Keratinocyte (primary cell): Measurements from ENCODE around the gene LSM4.
A peak's percentile ranks its signal among the peaks of the same experiment; 100 is the strongest.

Source experiments
- EZH2 ChIP-seq: IDR thresholded peaks from one replicate; pipeline ENCODE4 v1.6.1; 2012; ENCODE audit warnings: inconsistent platforms, mild to moderate bottlenecking, low read length, moderate library complexity
- TF ChIP-seq, protein P1 (sequence below), 3 experiments: IDR thresholded peaks in 1 of 3; conservative IDR thresholded peaks in 1 of 3; optimal IDR thresholded peaks in 1 of 3; 2 replicates in 2 of 3; 3 replicates in 1 of 3; pipeline versions ENCODE3 to v1.5.1; 2011; ENCODE audit warnings: low read length in 3 of 3, mild to moderate bottlenecking in 3 of 3, moderate library complexity in 2 of 3, control low read depth in 1 of 3, inconsistent platforms in 1 of 3; ENCODE audit not compliant: insufficient read depth in 2 of 3; ENCODE audit errors: extremely low read depth in 1 of 3

DNA sequence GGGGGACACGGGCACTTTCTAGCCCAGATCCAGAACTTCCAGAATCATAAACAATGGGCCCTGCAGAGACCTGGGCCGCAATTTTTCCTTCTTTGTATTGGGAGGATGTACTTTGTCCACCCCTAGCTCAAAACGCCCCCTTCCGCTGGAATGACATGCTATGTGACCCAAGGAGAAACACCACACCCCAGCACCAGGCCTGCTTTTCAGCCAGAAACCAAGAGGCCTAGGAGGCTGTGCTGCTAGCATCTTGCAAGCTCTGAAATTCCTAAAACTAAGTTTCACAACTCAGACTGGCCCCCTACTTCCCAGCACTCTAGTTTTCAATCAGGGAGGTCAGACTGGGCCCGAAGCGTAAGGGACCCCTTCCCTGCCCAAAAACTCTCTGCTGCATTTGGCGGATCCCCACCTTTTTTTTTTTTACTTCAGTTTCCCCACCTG is 538 bp downstream of the LSM4 start:
- no peak for TF ChIP-seq EZH2
- TF ChIP-seq, protein P1, sequence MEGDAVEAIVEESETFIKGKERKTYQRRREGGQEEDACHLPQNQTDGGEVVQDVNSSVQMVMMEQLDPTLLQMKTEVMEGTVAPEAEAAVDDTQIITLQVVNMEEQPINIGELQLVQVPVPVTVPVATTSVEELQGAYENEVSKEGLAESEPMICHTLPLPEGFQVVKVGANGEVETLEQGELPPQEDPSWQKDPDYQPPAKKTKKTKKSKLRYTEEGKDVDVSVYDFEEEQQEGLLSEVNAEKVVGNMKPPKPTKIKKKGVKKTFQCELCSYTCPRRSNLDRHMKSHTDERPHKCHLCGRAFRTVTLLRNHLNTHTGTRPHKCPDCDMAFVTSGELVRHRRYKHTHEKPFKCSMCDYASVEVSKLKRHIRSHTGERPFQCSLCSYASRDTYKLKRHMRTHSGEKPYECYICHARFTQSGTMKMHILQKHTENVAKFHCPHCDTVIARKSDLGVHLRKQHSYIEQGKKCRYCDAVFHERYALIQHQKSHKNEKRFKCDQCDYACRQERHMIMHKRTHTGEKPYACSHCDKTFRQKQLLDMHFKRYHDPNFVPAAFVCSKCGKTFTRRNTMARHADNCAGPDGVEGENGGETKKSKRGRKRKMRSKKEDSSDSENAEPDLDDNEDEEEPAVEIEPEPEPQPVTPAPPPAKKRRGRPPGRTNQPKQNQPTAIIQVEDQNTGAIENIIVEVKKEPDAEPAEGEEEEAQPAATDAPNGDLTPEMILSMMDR (optimal IDR thresholded peaks at IDR 0.05 in 1 of 3, IDR thresholded peaks at IDR 0.05 in 1 of 3, conservative IDR thresholded peaks at IDR 0.05 in 1 of 3; ENCODE audit: extremely low read depth in 1 of 3, insufficient read depth in 2 of 3, low read length in 3 of 3), result peak in 2 of 3 experiments; percentile 27 to 53
